HG03442 (cell line): ENCODE data around the gene BICRA.
"Not testable (repeated sequence)": the region's sequence is repeated elsewhere in the genome, so short reads cannot be mapped to it uniquely, and the experiment has no call there.

Experiments used
- ATAC-seq: cut with Tn5 transposase; IDR thresholded peaks from one replicate; pipeline ENCODE4 v1.9.1; 2021; ENCODE audit warnings: mild to moderate bottlenecking, moderate library complexity; ENCODE audit not compliant: unreplicated experiment

BICRA gene

GRCh38 chr19:47658431-47659348, 49.8 kb downstream of the BICRA start:
- no peak for ATAC-seq

- ATAC-seq: no peak
These were observed 51.5 kb downstream of the BICRA start for GRCh38 chr19:47660435-47660832.

DNA sequence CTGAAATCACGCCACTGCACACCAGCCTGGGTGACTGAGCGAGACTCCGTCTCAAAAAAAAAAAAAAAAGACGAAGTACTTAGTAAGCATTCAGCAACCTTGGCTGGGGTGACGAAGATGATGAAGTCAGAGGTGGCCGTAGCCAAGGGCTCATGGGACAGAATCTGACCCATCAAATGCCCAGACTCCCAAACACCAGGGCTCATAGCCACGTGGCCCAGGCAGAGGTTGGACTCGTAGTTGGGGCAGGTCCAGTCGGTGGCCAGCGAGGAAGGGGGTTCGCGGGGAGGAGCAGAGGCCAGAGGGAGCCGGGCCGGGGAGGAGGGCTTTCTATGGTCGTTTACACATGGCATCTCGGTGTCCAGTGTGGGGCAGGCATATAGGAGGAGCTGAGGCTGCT, 52.2 kb downstream of the BICRA start:
- no peak for ATAC-seq

- ATAC-seq: no peak
These were observed 52.7 kb downstream of the BICRA start for GRCh38 chr19:47661611-47662010.

GRCh38 chr19:47663435-47663910, 54.5 kb downstream of the BICRA start:
- ATAC-seq: no peak

- no peak for ATAC-seq
These were observed 55.2 kb downstream of the BICRA start for GRCh38 chr19:47663911-47664771.

- ATAC-seq: not testable (repeated sequence)
These were observed 59.6 kb downstream of the BICRA start for GRCh38 chr19:47668556-47668955.

GRCh38 chr19:47670736-47671135, 61.8 kb downstream of the BICRA start:
- ATAC-seq: no peak

- no peak for ATAC-seq
These were observed 62.6 kb downstream of the BICRA start for GRCh38 chr19:47671499-47671898.

DNA sequence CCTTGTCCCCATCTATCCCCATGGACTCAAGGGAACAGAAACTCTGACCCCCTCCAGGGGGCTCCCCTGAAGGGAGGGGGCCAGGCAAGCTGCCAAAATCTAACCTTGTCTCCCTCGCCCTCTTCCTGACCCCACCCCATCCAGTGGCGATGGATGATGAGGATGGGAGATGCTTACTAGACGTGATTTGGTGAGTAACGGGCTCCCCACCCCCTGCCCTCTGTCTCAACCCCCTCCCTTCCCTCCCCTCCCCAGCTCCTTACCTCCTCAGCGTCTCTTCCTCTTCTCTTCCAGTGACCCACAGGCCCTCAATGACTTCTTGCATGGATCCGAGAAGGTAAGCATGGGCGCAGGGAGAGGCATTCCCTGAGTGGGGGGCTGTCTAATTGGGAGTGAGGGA, 64.5 kb downstream of the BICRA start:
- ATAC-seq: no peak

GRCh38 chr19:47674548-47674947, 65.6 kb downstream of the BICRA start:
- no peak for ATAC-seq

DNA sequence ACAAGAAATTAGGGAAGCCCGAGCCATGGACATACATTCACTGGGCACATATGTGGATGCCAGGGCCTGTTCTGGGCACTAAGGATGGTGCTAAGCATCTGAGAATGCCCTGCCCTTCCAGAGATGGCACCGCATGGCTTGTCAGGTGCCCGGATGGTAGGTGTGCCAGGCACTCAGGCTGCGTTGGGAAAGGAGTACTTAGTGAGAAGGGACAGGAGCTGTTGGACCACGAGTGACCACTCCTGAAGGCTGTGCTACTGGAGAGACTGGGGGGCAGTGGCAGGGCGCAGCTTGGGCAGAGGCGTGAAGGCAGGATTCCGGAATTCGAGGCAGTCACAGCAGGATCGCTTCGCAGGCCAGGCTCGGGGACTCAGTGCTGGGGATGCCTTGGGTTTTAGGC, 66.3 kb downstream of the BICRA start:
- ATAC-seq: no peak

GRCh38 chr19:47675859-47676258, 66.9 kb downstream of the BICRA start:
- no peak for ATAC-seq

DNA sequence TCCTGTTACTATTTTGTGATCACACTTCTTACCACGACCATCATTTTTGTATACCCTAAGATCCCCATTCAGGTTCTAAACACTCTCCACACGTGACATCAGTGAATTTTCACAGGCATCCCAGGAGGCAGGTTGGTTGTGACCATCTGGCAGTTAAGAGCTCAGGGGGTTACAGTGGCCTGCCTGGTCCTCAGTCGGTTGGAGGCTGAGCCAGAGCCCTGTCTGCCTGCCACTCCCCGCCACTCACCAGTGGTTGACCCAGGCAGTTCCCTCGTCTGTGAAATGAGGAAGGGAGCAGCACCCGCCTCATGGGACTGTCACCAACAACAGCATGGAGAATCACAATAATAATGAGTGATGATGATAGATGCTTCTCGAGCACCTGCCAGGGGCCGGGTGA, 67.9 kb downstream of the BICRA start:
- ATAC-seq: no peak

DNA sequence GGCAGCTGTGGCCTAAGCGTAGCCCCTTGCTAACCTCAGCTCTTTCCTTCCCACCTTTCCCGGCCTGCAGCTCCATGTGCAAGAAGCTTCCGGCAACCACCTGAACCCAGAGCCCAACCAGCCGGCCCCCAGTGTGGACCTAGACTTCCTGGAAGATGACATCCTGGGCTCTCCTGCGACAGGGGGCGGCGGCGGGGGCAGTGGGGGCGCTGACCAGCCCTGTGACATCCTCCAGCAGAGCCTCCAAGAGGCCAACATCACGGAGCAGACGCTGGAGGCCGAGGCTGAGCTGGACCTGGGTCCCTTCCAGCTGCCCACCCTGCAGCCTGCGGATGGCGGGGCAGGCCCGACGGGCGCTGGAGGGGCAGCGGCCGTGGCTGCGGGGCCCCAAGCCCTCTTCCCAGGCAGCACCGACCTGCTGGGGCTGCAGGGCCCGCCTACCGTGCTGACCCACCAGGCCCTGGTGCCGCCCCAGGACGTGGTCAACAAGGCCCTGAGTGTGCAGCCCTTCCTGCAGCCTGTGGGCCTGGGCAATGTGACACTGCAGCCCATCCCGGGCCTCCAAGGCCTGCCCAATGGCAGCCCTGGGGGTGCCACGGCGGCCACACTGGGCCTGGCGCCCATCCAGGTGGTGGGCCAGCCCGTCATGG, 70.4 kb downstream of the BICRA start:
- ATAC-seq: no peak

GRCh38 chr19:47679922-47680857, 71.3 kb downstream of the BICRA start:
- no peak for ATAC-seq

- no peak for ATAC-seq
These were observed 72.0 kb downstream of the BICRA start for GRCh38 chr19:47680858-47681332.

DNA sequence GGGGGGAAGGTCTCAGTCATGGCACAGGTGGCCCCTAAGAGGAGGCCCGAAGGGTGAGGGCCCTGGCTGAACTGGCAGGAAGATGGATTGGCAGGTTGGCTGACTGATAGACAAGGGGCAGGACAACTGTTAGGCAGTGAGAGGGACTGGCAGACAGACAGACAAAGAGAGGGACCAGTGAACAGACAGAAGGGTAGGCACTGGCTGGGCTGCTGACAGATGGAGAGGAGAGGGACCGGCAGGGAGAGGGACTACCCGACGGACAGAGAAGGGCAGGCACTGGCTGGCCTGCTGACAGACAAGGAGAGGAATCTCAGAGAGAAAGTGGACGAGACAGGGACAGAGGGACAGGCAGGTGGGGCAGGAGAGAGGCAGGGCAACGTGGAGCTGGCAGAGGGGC, 72.5 kb downstream of the BICRA start:
- ATAC-seq: no peak

GRCh38 chr19:47681936-47682335, 73.0 kb downstream of the BICRA start:
- ATAC-seq: no peak

DNA sequence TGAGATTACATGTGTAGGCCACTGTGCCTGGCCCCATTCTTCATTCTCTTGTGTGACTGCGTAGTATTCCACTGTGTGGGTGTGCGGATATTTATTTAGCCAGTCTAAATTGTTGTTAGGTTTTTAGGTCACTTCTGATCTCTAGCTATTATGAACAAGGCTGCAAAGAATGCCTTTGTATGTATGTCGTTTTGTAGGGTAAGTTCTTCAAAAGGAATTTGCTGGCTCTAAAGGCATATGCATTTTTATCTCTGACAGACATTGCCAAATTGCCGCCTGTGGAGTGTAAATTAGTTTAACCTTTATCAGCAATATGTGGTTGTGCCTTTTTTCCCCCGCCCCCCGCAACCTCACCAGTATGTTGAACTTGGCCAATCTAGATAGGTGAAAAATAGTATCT, 74.0 kb downstream of the BICRA start:
- no peak for ATAC-seq
